ENCODE data around the gene CTBP1.

Gene CTBP1

DNA sequence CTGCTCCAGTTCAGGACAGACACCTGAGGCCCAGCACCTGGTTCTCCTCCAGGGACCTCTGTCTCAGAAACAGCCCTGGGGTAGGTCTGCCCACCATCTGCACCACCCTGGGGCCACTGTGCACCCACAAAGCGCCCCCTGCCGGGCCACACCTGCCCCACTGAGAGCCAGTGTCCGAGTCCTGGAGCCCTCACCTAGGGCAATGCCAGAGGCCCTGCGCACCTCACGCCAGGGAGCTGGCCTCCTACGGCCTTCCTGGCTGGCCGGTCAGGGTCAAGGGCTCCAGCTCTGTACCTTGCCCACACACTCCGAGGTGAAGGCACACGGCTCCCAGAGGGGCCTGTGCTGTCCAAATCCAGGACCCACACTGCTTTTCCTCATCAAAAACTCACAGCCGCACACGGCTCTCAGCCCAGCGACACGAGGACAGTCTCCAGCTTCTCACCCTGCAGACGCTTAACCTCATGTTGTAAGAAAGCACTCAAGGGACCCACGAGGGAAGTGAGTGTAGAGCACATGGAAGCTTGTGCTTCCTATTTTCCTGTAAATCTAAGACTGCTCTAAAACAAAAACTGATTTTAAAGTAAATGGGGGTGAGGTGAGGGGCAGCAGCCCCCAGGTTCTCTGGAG is 5.4 kb downstream of the CTBP1 start:
- Histone ChIP-seq H3K27ac (no peak overlapping the region), H3K9me3 (ENCODE audit: severe bottlenecking) (no peaks in the 10 kb centered on the region), H3K4me3 (ENCODE audit: low read depth, low read length) (no peak overlapping the region), H3K36me3 (peaks cover 74% of the 10 kb centered on the region), H3K27me3 (ENCODE audit: insufficient read depth, low read depth, severe bottlenecking) (no peaks in the 10 kb centered on the region)
- TF ChIP-seq, protein P1, sequence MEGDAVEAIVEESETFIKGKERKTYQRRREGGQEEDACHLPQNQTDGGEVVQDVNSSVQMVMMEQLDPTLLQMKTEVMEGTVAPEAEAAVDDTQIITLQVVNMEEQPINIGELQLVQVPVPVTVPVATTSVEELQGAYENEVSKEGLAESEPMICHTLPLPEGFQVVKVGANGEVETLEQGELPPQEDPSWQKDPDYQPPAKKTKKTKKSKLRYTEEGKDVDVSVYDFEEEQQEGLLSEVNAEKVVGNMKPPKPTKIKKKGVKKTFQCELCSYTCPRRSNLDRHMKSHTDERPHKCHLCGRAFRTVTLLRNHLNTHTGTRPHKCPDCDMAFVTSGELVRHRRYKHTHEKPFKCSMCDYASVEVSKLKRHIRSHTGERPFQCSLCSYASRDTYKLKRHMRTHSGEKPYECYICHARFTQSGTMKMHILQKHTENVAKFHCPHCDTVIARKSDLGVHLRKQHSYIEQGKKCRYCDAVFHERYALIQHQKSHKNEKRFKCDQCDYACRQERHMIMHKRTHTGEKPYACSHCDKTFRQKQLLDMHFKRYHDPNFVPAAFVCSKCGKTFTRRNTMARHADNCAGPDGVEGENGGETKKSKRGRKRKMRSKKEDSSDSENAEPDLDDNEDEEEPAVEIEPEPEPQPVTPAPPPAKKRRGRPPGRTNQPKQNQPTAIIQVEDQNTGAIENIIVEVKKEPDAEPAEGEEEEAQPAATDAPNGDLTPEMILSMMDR (IDR thresholded peaks at IDR 0.05; ENCODE audit: low read depth, low read length): no peak
- no peak for DNase-seq

DNA sequence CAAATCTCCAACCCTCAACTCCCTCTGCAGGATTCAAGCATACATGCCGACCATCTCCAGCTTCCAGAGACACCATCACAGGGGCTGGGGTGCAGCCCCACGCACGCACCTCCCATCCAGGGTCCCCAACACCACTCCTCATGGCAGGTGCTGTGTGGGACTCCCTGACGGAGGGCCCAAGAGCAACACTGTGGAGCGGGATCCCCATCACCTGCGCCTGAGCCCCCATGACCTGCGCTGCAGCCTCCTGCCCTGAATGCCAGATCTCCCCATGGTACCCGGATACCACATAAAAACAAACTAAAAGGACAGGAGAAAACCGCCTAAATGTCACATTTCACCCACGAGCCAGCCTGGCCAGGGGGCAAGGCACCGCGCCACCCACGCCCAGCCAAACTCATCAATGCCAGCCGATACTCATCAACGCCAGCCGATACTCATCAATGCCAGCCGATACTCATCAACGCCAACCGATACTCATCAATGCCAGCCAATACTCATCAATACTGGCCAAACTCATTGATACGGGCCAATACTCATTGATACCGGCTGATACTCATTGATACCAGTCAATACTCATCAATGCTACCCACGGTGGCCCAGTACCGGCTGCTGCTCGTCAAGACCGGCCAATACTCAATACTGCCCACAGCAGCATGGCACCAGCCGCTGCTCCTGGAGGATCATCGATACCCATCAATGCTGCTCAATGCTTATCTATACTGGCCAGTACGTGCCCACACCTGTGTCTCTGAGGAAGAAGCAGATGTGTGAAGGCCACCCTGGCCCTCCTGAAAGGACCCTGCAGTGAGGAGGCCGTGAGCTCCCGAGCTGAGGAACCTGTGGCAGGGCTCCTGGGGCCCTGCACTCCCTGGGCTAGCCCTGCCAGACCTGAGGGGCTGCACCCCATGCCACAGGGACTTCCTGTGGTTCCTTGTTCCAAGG is 6.2 kb downstream of the CTBP1 start:
- H3K9me3 ChIP-seq (ENCODE audit: severe bottlenecking): no peaks in the 10 kb centered on the region
- peaks cover 78% of the 10 kb centered on the region for H3K36me3 ChIP-seq
- DNase-seq: no peak
- no peak overlapping the region for H3K4me3 ChIP-seq (ENCODE audit: low read depth, low read length)
- TF ChIP-seq, protein P1 (IDR thresholded peaks at IDR 0.05; ENCODE audit: low read depth, low read length): no peak
- H3K27ac ChIP-seq: no peak overlapping the region
- no peaks in the 10 kb centered on the region for H3K27me3 ChIP-seq (ENCODE audit: insufficient read depth, low read depth, severe bottlenecking)

DNA sequence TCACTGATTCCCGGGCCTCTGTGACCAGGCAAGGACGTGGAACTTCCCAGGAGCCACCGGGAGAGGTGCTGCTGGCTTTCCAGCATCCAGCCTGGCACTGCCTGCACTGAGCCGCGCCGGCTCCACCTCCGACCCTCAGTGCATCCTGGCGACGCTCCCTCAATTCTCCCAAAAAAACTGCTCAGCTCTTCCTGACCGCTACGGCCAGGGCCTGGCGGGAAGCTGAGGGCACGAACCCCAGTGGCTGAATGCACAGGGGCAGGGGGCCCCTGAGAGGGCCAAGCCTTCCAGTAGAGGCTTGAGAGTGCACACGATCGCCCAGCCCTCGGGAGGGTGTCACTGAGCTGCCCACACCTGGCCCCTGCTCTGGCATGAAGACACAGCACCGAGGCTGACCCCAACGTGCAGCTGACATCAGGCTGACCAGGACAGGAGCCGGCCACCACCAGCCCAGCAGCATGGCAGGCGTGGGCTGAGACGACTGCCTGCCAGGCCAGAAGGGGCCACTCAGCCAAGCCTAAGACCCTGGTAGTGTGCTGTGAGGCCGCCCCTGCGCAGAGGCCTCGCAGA is 6.9 kb downstream of the CTBP1 start:
- Histone ChIP-seq H3K27me3 (ENCODE audit: insufficient read depth, low read depth, severe bottlenecking) (no peaks in the 10 kb centered on the region), H3K4me3 (ENCODE audit: low read depth, low read length) (no peak overlapping the region), H3K36me3 (peaks cover 70% of the 10 kb centered on the region), H3K27ac (no peak overlapping the region), H3K9me3 (ENCODE audit: severe bottlenecking) (no peaks in the 10 kb centered on the region)
- no peak for DNase-seq
- TF ChIP-seq, protein P1 (IDR thresholded peaks at IDR 0.05; ENCODE audit: low read depth, low read length): no peak

DNA sequence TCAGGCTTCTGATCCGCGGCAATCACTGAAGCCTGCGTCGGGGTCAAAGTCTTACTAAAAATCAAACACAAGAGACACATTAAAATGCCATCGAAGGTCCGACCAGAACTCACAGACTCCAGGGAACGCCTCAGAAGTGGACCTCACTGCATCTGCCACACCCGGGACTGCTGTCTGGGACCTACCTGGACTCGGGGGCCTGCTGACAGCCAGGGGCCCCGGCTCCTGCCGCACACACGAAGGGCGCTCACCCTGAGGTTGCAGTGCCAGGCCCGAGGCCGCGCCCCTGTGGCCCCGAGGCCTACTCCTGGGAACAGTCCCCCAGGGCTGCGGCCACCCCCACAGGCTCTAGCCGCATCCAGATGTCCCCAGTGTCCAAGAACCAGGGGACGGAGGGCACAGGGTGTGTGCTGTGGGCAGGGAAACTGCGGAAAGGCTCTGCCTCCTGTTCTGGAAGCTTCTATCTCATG is 7.4 kb downstream of the CTBP1 start:
- no peak overlapping the region for H3K27ac ChIP-seq
- TF ChIP-seq, protein P1 (IDR thresholded peaks at IDR 0.05; ENCODE audit: low read depth, low read length): no peak
- peaks cover 65% of the 10 kb centered on the region for H3K36me3 ChIP-seq
- H3K4me3 ChIP-seq (ENCODE audit: low read depth, low read length): no peak overlapping the region
- no peaks in the 10 kb centered on the region for H3K27me3 ChIP-seq (ENCODE audit: insufficient read depth, low read depth, severe bottlenecking)
- H3K9me3 ChIP-seq (ENCODE audit: severe bottlenecking): no peaks in the 10 kb centered on the region
- no peak for DNase-seq

DNA sequence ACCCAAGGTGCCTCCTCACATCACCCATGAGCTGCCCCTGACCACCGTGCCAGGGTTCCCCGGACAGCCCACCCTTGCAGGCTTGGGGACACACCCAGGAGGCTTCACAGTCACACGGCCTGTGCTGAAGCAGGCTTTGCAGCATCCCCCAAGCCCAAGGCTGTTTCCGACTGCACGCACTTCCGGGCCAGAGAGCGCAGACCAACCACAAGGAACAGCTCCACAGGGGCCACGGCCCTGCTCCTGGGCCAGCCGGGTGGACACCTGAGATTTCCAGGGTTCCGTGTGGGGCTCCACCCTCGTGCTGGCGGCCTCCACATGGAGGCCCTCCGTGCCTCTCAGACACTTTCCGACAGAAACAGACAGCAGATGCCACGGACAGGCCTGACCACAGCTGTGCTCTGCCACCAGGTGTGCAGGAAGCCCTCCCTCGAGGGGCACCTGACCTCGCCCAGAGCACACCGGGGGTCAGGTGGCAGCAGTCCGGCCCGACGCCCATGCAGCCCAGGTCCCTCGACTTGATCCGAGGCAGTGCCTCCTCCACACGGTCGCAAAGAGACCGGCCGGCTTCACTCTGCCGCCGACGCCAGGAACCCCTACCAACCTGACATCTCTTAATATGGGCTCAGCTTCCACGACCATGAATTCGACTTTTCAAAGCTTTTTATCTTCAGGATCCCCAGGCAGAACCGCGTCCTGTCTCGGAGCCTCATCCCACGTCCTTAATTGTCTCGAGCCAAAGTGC is 8.0 kb downstream of the CTBP1 start:
- Histone ChIP-seq H3K36me3 (peaks cover 63% of the 10 kb centered on the region), H3K9me3 (ENCODE audit: severe bottlenecking) (no peaks in the 10 kb centered on the region), H3K27me3 (ENCODE audit: insufficient read depth, low read depth, severe bottlenecking) (no peaks in the 10 kb centered on the region), H3K27ac (no peak overlapping the region), H3K4me3 (ENCODE audit: low read depth, low read length) (no peak overlapping the region)
- TF ChIP-seq, protein P1 (IDR thresholded peaks at IDR 0.05; ENCODE audit: low read depth, low read length): no peak
- no peak for DNase-seq
